Stomach (tissue), 4 donors: ENCODE measurements around the gene MAGEA9.
"Not testable (repeated sequence)": the region's sequence is repeated elsewhere in the genome, so short reads cannot be mapped to it uniquely, and the experiment has no call there.

ENCODE experiments used
- EP300 ChIP-seq: sonication (generic); formaldehyde crosslinking; IDR thresholded peaks from one replicate; pipeline ENCODE4 v1.6.1; 2017; ENCODE audit warnings: antibody characterized with exemption
- POLR2A ChIP-seq, 4 donors: fragments of 450-650 bp; IDR thresholded peaks; one replicate each; pipeline ENCODE4 v1.6.1; 2016; ENCODE audit warnings: antibody characterized with exemption in 4 of 4, control low read depth in 2 of 4, mild to moderate bottlenecking in 1 of 4, moderate library complexity in 1 of 4
- POLR2AphosphoS5 ChIP-seq, 3 donors: sonication (generic); formaldehyde crosslinking; IDR thresholded peaks; one replicate each; pipeline ENCODE4 v1.6.1; 2016; ENCODE audit warnings: antibody characterized with exemption in 3 of 3
- TF ChIP-seq, protein P1 (sequence below), 7 experiments: fragments of 450-650 bp in 4 of 7; fragments of 200-600 bp in 3 of 7; sonication (generic) in 3 of 7; IDR thresholded peaks; one replicate each; pipeline ENCODE4 v1.5.1; 2016 to 2019; ENCODE audit warnings: antibody characterized with exemption in 7 of 7, control low read depth in 2 of 7, mild to moderate bottlenecking in 1 of 7

DNA sequence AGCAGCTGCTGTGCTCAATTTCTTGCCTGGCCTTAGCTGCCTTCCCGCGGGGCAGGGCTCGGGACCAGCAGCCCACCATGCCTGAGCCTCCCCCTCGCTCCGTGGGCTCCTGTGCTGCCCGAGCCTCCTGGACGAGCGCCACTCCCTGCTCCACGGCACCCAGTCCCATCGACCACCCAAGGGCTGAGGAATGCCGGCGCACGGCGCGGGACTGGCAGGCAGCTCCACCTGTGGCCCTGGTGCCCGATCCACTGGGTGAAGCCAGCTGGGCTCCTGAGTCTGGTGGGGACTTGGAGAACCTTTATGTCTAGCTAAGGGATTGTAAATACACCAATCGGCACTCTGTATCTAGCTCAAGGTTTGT is 23.0 kb upstream of the MAGEA9 start:
- TF ChIP-seq, protein P1, sequence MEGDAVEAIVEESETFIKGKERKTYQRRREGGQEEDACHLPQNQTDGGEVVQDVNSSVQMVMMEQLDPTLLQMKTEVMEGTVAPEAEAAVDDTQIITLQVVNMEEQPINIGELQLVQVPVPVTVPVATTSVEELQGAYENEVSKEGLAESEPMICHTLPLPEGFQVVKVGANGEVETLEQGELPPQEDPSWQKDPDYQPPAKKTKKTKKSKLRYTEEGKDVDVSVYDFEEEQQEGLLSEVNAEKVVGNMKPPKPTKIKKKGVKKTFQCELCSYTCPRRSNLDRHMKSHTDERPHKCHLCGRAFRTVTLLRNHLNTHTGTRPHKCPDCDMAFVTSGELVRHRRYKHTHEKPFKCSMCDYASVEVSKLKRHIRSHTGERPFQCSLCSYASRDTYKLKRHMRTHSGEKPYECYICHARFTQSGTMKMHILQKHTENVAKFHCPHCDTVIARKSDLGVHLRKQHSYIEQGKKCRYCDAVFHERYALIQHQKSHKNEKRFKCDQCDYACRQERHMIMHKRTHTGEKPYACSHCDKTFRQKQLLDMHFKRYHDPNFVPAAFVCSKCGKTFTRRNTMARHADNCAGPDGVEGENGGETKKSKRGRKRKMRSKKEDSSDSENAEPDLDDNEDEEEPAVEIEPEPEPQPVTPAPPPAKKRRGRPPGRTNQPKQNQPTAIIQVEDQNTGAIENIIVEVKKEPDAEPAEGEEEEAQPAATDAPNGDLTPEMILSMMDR (IDR thresholded peaks at IDR 0.05), result not testable (repeated sequence)
- not testable (repeated sequence) for TF ChIP-seq POLR2A (IDR thresholded peaks at IDR 0.05); EP300; POLR2AphosphoS5 (IDR thresholded peaks at IDR 0.05)
